Adrenal gland (tissue), 12 donors: ENCODE results near the gene RAB34. TPM values are rescaled to one million over a fixed set of nuclear protein-coding genes. Genes with fewer than 3 reads are reported as not detected.
A peak's percentile ranks its signal among the peaks of the same experiment; 100 is the strongest.

Source experiments
- DNase-seq, 7 donors: peaks; one replicate each; pipeline ENCODE4 v3.0.0-alpha.2; 2019 to 2020
- H3K27ac ChIP-seq, 5 donors: fragments of 200-600 bp; sonication (generic) in 4 of 5; 1 replicate in 3 of 5; 2 replicates in 2 of 5; pipeline versions ENCODE4 v1.5.1 to v1.8.0; 2016 to 2020; ENCODE audit warnings: mild to moderate bottlenecking in 1 of 5
- H3K27me3 ChIP-seq: fragments of 200-600 bp; 2 replicates; pipeline ENCODE4 v1.8.0; 2021
- H3K36me3 ChIP-seq, 2 donors: fragments of 200-600 bp; replicated peaks in 1 of 2; 1 replicate in 1 of 2; 2 replicates in 1 of 2; pipeline versions ENCODE4 v1.5.1 to v1.8.0; 2018 to 2022
- H3K4me1 ChIP-seq, 2 donors: fragments of 200-600 bp; replicated peaks in 1 of 2; 1 replicate in 1 of 2; 2 replicates in 1 of 2; pipeline versions ENCODE4 v1.5.1 to v1.8.0; 2018 to 2021
- H3K4me3 ChIP-seq, 4 donors: fragments of 200-600 bp; sonication (generic) in 3 of 4; one replicate each; pipeline ENCODE4 v1.5.1; 2016 to 2018
- H3K9me3 ChIP-seq, 3 donors: fragments of 200-600 bp; sonication (generic) in 1 of 3; replicated peaks in 1 of 3; 1 replicate in 2 of 3; 2 replicates in 1 of 3; pipeline versions ENCODE4 v1.5.1 to v1.8.0; 2016 to 2021
- CTCF ChIP-seq, 6 experiments: fragments of 450-650 bp in 4 of 6; fragments of 200-600 bp in 2 of 6; sonication (generic) in 1 of 6; IDR thresholded peaks; 1 replicate in 5 of 6; 2 replicates in 1 of 6; pipeline versions ENCODE4 v1.5.1 to v1.8.0; 2016 to 2021; ENCODE audit warnings: antibody characterized with exemption in 6 of 6, mild to moderate bottlenecking in 2 of 6, moderate library complexity in 1 of 6
- POLR2A ChIP-seq, 2 donors: fragments of 450-650 bp; IDR thresholded peaks; one replicate each; pipeline ENCODE4 v1.6.1; 2017; ENCODE audit warnings: antibody characterized with exemption in 2 of 2, mild to moderate bottlenecking in 2 of 2, moderate library complexity in 1 of 2
- WGBS, 4 donors: extraction: QIAGEN DNeasy Blood & Tissue Kit in 2 of 4; methylation state at CpG; one replicate each; pipeline versions ENCODE4 v1.1.5 to v1.1.7; 2013 to 2017; 5-methylcytosine and 5-hydroxymethylcytosine counted together
- intact Hi-C, 2 donors: fragments of 100-400 bp; cut with DNase I; formaldehyde crosslinking; loops; one replicate each; pipeline versions ENCODE4 v1.14.1 to v1.15.0; 2022 to 2023
- polyA plus RNA-seq, 3 donors: library from polyadenylated mRNA; stranded (reverse); fragments of 200-250 nt in 2 of 3; fragments of 350-450 nt in 1 of 3; fragmentation: Illumina TruSeq in 1 of 3; extraction: RNeasy Lipid Tissue Mini Kit (QIAGEN cat#74804) in 1 of 3; gene quantifications; one replicate each; pipeline ENCODE4 v1.2.3, GENCODE V29; 2013 to 2014
- total RNA-seq, 9 donors: library from RNA; depleted of rRNA in 4 of 9; stranded (reverse); fragments of >200 nt in 4 of 9; fragments of 120-200 nt in 1 of 9; fragmentation: NEBNext Ultra II Directional in 1 of 9; extraction: Animal tissue kit (Norgen Biotek cat#: 25700) in 1 of 9; gene quantifications; one replicate each; pipeline versions ENCODE4 v1.1.0 to v1.2.4, GENCODE V29; 2013 to 2023
- donor health status: healthy with polysubstance abuse.
- donor health status: Bipolar disorder and iron deficiency.
- donor health status: DM: yes; HTN: yes; CAD: no.
- donor health status: DM: no; HTN: no; CAD: no.
- donor health status: DM: no; HTN: no; CAD: no.
- donor health status: DM: yes; HTN: yes; CAD: no.

RAB34 gene
- total and polyA plus RNA-seq, 12 donors: 111 to 332 (median 146) TPM

- H3K4me1 ChIP-seq: peaks cover 10 to 23% of the 10 kb centered on the region in 2 donors
- intact Hi-C loops: loop anchor here in 1 of 2 donors (10.0 kb wide), 2 partner anchors 93 to 163 kb away; partner anchors contain the start of gene FAM222B
- WGBS, 4 donors: 93 to 94% (median 93%) methylated on average over 10 of the region's 10 CpGs
- no peak overlapping the region for H3K27ac ChIP-seq
- TF ChIP-seq POLR2A (IDR thresholded peaks at IDR 0.05): no peak
- no peak for TF ChIP-seq CTCF (IDR thresholded peaks at IDR 0.05)
- no peaks in the 10 kb centered on the region for H3K27me3 ChIP-seq
- H3K36me3 ChIP-seq: peaks cover 0 to 25% of the 10 kb centered on the region in 2 donors
- H3K9me3 ChIP-seq: no peaks in the 10 kb centered on the region
- DNase-seq: no peak
- no peak overlapping the region for H3K4me3 ChIP-seq
These were observed 34.1 kb upstream of the RAB34 start for GRCh38 chr17:28751600-28752366.

GRCh38 chr17:28750178-28751047 is 32.7 kb upstream of the RAB34 start:
- WGBS, 4 donors: 28 to 56% (median 32%) methylated on average over 13 to 20 of the region's 20 CpGs
- Histone ChIP-seq H3K27me3 (no peaks in the 10 kb centered on the region), H3K4me3 (no peak overlapping the region), H3K9me3 (no peaks in the 10 kb centered on the region), H3K4me1 (peaks cover 24 to 36% of the 10 kb centered on the region in 2 donors), H3K27ac (peak overlapping the region in 3 of 5 donors; percentile 51 to 98 (median 58)), H3K36me3 (peaks cover 0 to 25% of the 10 kb centered on the region in 2 donors)
- intact Hi-C loops: loop anchor here in 1 of 2 donors (10.0 kb wide), 2 partner anchors 94 to 164 kb away; partner anchors contain the start of gene FAM222B
- peak; percentile 99 to 100 (median 100) for TF ChIP-seq CTCF (IDR thresholded peaks at IDR 0.05)
- TF ChIP-seq POLR2A (IDR thresholded peaks at IDR 0.05): peak in 1 of 2 donors; percentile 22
- peak; percentile 91 to 98 (median 97) for DNase-seq

- intact Hi-C loops: loop anchor here in 1 of 2 donors (10.0 kb wide), 2 partner anchors 95 to 165 kb away; partner anchors contain the start of gene FAM222B
- no peak for DNase-seq
- Histone ChIP-seq H3K4me3 (no peak overlapping the region), H3K4me1 (peaks cover 31 to 44% of the 10 kb centered on the region in 2 donors), H3K27me3 (no peaks in the 10 kb centered on the region), H3K27ac (peak overlapping the region in 4 of 5 donors; percentile 4 to 98 (median 42)), H3K9me3 (no peaks in the 10 kb centered on the region), H3K36me3 (peaks cover 0 to 25% of the 10 kb centered on the region in 2 donors)
- 28 to 56% (median 52%) methylated on average over 4 to 11 of the region's 11 CpGs for WGBS, 4 donors
- TF ChIP-seq POLR2A (IDR thresholded peaks at IDR 0.05): no peak
These were observed 32.0 kb upstream of the RAB34 start for GRCh38 chr17:28749516-28750177.

GRCh38 chr17:28748852-28749515 is 31.3 kb upstream of the RAB34 start:
- no peak for TF ChIP-seq POLR2A (IDR thresholded peaks at IDR 0.05)
- DNase-seq: peak in 1 of 7 donors; percentile 28
- no peaks in the 10 kb centered on the region for H3K9me3 ChIP-seq
- intact Hi-C loops: no loop called here
- H3K27ac ChIP-seq: peak overlapping the region in 3 of 5 donors; percentile 4 to 98 (median 8)
- 46 to 62% (median 54%) methylated on average over 8 to 18 of the region's 18 CpGs for WGBS, 4 donors
- H3K4me1 ChIP-seq: peaks cover 37 to 49% of the 10 kb centered on the region in 2 donors
- peaks cover 0 to 25% of the 10 kb centered on the region in 2 donors for H3K36me3 ChIP-seq
- no peak overlapping the region for H3K4me3 ChIP-seq
- no peaks in the 10 kb centered on the region for H3K27me3 ChIP-seq
